NCI-H2081 treated with DMSO at 0.1 percent for 48 hours (cell line): Measurements from ENCODE around the gene MAN1A2.

Source experiments
- DNase-seq: peaks from one replicate; lab custom pipeline; 2025; lab: John Stamatoyannopoulos, UW

The MAN1A2 gene

GRCh38 chr1:117362986-117363385 is 4.3 kb upstream of the MAN1A2 start:
- DNase-seq, result no peak

GRCh38 chr1:117363571-117364048 is 3.6 kb upstream of the MAN1A2 start:
- DNase-seq, result no peak

- DNase-seq, result no peak
Observed at GRCh38 chr1:117364240-117364639, 3.0 kb upstream of the MAN1A2 start.

- DNase-seq, result no peak
Observed at GRCh38 chr1:117365350-117366176, 1.7 kb upstream of the MAN1A2 start.

GRCh38 chr1:117366177-117367045 is 838 bp upstream of the MAN1A2 start:
- no peak for DNase-seq

GRCh38 chr1:117368116-117369108 is 1.2 kb downstream of the MAN1A2 start:
- no peak for DNase-seq

- no peak for DNase-seq
Observed at GRCh38 chr1:117370071-117370470, 2.8 kb downstream of the MAN1A2 start.

- DNase-seq, result no peak
Observed at GRCh38 chr1:117370509-117370908, 3.3 kb downstream of the MAN1A2 start.

- DNase-seq, result no peak
Observed at GRCh38 chr1:117371441-117372151, 4.3 kb downstream of the MAN1A2 start.

GRCh38 chr1:117372863-117373412 is 5.7 kb downstream of the MAN1A2 start:
- DNase-seq, result no peak

GRCh38 chr1:117373932-117374331 is 6.7 kb downstream of the MAN1A2 start:
- DNase-seq, result no peak

- no peak for DNase-seq
Observed at GRCh38 chr1:117375327-117375726, 8.1 kb downstream of the MAN1A2 start.

- no peak for DNase-seq
Observed at GRCh38 chr1:117387060-117387633, 19.9 kb downstream of the MAN1A2 start.

- DNase-seq, result no peak
Observed at GRCh38 chr1:117388328-117388727, 21.1 kb downstream of the MAN1A2 start.

GRCh38 chr1:117389284-117389683 is 22.0 kb downstream of the MAN1A2 start:
- DNase-seq, result no peak

GRCh38 chr1:117389779-117390178 is 22.5 kb downstream of the MAN1A2 start:
- no peak for DNase-seq

GRCh38 chr1:117392771-117393170 is 25.5 kb downstream of the MAN1A2 start:
- no peak for DNase-seq

GRCh38 chr1:117396074-117396473 is 28.8 kb downstream of the MAN1A2 start:
- no peak for DNase-seq

GRCh38 chr1:117396636-117397035 is 29.4 kb downstream of the MAN1A2 start:
- no peak for DNase-seq

- DNase-seq, result no peak
Observed at GRCh38 chr1:117398957-117399356, 31.7 kb downstream of the MAN1A2 start.
